Measurements from ENCODE around the gene MAPT.
A peak's percentile ranks its signal among the peaks of the same experiment; 100 is the strongest.
"Not testable (repeated sequence)": the region's sequence is repeated elsewhere in the genome, so short reads cannot be mapped to it uniquely, and the experiment has no call there.

Gene MAPT

GRCh38 chr17:45927247-45927646 lies 32.9 kb downstream of the MAPT start:
- DNase-seq (ENCODE audit: low read depth): no peak

DNA sequence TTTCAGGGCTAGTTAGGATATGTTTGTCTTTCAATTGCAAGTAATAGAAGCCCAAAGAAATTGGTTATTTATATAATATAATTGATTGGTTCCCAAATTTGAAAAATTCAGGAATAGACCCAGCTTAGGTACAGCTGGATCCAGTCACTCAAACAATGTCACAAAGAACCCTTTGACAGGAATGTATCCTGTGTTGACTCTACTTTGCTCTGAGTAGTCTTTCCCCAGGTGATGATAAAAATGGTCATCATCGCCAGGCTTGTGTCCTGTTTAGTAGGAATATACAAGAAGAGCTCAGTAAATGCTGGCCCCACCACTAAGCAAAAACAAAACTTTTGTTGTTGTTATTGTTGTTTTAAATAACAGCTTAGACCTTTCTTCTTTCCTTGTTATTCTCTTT lies 35.0 kb downstream of the MAPT start:
- DNase-seq (ENCODE audit: low read depth): no peak

DNA sequence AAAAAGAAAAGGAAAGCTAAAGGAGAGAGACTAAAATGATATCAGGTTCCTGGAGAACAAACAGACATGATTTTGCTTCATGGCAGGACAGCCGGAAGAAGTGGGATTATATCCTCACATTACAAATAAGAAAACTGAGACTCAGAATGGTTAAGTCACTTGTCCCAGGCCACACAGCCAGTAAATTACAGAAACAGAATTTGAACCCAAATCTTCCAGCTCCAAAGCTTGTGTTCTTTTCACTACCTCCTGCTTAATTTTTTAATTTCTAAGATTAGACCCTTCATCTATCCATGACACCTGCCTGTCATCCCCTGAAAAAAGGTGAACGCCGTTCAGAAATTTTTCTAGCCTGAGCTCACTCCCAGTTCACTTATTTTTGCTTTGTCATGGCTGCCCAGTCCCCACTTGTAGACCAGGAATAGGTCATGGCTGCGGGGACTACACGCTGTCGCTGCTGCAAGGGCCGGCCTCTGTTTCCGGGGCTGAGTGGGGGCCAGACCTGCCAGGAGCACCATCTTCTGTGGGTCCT lies 36.1 kb downstream of the MAPT start:
- no peak for DNase-seq (ENCODE audit: low read depth)

GRCh38 chr17:45931677-45932076 lies 37.3 kb downstream of the MAPT start:
- no peak for DNase-seq (ENCODE audit: low read depth)

DNA sequence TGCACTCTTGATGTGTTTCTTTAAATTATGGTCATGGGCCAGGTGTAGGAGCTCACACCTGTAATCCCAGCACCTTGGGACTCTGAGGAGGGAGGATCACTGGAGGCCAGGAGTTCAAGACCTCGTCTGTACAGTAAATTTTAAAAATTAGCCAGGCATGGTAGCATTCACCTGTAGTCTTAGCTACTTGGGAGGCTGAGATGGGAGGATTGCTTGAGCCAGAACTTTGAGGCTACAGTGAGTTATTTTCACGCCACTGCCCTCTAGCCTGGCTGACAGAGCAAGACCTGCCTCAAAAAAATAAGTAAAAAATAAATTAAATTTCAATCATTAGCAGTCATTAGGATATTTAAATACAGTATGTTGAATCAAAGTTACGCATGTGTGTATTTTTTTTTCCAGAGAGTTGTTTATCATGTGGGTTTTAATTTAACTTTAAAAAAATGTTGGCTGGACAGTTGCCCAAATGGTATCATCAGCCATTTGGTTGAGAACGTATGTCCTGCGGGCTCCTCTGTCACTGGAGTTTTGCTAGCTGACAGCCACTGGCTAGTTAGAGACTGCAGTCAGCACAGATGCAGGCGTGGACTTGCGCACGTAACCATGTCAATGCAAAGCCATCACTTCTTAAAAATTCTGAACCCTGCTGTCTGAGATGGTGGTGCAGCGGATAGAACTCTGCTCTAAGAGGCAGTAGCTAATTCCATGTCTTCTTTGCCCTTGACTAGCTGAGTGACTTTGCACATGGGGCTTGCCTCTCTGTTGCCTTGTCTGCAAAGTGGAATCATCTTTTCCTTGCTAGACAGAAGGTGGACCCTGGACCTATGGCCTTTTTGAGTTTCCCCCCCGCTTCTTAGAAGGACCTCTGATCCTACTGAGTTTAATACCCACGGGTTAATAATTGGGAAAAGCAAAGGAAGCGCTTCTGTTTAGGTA lies 40.0 kb downstream of the MAPT start:
- no peak for DNase-seq (ENCODE audit: low read depth)

DNA sequence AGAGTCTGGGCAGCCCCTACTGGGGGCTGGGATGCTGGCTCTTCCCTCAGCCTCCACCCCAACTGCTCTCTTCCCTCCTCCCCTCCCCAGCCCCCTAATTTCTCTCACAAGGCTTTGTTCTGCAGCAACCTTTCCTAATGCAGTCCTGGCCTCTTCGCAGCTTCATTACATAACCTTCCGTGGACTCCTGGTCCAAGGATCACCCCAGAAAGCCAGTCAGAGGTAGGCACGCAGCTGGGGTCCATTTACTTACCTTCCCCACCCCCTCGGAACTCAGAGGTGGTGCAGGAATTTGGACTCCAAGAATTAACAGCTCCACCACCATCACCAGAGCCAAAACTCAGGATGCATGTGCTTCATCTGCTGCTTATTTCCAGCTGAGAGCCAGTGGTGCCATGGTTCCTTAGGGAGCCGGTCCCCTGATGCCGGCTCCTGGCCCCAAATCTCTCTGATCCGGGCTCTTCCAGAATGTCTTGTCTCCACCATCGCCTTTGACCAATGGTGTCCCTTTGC lies 40.9 kb downstream of the MAPT start:
- DNase-seq (ENCODE audit: low read depth): no peak

- DNase-seq (ENCODE audit: low read depth): no peak
Observed at GRCh38 chr17:45935710-45936509, 41.6 kb downstream of the MAPT start.

DNA sequence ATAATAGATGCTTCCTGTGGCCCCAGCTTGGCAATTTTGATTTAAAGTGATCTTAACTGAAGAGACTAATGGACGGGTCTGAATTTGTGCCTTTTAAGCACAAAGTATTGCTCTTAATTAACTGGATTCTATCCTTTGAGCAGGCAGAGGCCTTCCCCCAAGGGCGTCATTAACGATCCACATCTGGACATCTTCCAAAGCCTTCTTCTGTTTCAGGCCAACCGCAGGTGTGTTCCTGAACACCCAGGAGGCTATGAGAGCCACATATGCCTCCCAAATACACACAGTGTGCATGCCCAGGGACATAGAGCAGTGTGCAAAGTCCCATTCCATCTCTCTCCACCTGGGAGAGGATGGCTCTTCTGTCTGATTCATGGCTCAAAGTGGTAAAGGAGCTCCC lies 42.3 kb downstream of the MAPT start:
- no peak for DNase-seq (ENCODE audit: low read depth)

DNA sequence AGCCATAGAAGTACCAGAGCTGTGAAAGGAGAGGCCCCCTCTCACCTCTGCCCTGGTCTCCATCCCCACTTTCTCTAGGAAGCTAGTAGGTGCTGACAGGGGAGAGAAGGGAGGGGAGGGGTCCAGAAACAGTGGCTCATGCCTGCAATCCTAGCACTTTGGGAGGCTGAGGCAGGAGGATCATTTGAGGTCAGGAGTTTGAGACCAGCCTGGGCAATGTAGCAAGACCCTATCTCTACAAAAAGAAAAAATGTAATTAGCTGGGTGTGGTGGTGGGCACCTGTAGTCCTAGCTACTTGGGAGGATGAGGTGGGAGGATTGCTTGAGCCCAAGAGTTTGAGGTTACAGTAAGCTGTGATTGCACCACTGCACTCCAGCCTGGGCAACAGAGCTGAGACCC lies 42.8 kb downstream of the MAPT start:
- not testable (repeated sequence) for DNase-seq (ENCODE audit: low read depth)

DNA sequence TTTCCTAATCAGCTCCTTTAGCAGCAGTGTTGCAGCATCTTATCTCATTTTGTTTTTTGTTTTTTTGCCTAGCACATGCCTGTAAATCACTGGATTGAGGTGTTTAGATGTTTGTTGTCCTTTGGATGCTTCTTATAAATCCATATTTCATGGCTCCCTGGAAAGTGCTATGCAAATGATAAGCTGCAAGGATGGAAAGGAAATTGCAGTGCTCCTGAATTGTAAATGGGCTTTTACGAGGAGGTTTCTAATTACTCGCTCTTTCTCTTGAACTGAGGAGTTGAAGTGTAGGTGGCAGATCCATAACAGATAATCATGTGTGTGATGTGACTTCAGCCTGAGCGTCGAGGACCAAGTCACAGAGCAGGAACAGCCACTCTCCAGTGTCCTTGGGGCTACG lies 45.0 kb downstream of the MAPT start:
- no peak for DNase-seq (ENCODE audit: low read depth)

- DNase-seq (ENCODE audit: low read depth): no peak
Observed at GRCh38 chr17:45940293-45940692, 45.9 kb downstream of the MAPT start.

DNA sequence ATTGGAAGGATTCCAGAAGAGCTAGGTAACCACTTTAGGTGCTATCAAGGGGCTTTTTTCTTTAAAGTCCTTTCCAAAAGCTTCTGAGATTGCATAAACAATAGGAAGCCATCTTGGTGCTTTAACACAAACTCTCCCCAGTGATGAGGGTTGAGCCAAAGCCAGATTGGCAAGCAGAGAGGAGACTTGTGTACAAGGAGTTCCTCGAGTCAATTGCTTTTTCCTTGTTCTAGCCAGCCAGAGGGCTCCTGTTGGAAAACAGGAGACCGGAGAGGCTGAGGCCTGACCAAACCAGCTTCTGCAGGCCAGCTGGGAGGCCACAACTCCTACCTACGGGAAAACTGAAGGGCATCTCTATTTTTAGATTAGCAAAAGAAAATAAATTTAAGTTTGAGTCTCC lies 46.5 kb downstream of the MAPT start:
- no peak for DNase-seq (ENCODE audit: low read depth)

DNA sequence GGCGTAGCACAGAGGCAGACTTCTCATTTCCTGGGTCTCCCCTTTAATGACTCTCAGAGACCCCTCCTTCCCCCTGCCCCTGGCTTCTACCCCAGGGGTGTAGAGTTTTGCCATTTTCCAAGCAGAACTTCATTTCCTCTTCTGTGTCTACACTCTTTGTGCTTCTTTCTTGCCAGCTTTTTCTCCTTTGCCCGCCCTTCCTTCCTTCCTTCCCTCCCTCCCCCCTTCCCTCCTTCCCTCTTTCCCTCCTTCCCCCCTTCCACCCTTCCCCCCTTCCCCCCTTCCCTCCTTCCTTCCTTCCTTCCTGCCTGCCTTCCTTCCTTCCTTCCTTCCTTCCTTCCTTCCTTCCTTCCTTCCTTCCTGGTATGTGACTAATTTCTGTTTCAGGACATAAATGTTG lies 47.0 kb downstream of the MAPT start:
- DNase-seq (ENCODE audit: low read depth): no peak

GRCh38 chr17:45942284-45942683 lies 47.9 kb downstream of the MAPT start:
- DNase-seq (ENCODE audit: low read depth): no peak

GRCh38 chr17:45946841-45947256 lies 52.5 kb downstream of the MAPT start:
- DNase-seq (ENCODE audit: low read depth): no peak

DNA sequence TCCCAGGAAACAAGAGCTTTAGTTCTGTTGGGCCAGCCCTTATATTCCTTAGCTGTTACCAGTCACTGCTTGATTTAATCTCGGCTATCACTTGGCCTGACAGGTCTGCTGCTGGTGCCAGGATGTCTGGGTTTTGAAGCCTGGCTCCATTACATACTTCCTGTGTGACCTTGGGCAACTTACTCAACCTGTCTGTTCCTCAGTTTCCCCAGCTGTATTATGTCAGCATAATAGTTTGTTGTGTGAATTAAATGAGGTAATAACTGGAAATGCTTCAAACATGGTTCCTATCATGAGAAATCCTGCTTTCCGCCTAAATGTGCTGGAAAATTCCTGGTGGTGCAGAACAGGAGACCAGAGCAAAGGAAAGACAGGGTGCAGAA lies 54.1 kb downstream of the MAPT start:
- DNase-seq (ENCODE audit: low read depth): no peak

DNA sequence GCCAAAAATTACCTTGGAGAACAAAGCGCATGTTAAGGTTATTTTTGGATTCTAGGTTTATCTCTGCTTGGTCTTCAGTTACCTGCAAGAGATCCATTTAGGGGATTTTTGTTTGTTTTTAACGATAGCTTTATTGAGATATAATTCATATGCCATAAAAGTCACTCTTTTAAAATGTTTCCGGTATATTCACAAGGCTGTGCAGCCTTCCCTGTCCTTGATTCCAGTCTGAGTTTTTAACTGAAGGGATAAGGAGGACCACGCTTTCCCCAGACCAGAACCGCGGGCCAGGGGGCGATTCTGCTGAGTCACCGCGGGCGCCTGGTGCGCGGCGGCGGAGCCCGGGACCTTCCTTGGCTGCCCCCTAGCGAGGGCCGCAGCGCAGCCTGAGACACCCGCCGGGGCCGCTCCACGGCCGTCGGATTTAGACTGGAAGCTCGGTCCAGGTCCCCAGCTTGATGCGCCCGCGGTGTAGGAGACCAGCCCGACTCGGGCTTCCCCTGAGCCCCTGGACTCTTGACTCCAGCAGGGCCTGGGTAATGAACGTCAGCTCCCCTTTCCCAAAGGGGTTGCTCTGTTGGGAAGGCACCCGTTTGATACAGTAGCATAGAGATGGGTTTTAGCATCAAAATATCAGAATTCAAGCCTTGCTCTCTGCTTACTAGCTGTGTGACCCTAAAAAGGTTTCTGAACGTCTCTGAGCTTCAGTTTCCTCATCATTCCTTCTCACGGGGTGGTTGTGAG lies 54.7 kb downstream of the MAPT start:
- peak; percentile 53 for DNase-seq (ENCODE audit: low read depth)

DNA sequence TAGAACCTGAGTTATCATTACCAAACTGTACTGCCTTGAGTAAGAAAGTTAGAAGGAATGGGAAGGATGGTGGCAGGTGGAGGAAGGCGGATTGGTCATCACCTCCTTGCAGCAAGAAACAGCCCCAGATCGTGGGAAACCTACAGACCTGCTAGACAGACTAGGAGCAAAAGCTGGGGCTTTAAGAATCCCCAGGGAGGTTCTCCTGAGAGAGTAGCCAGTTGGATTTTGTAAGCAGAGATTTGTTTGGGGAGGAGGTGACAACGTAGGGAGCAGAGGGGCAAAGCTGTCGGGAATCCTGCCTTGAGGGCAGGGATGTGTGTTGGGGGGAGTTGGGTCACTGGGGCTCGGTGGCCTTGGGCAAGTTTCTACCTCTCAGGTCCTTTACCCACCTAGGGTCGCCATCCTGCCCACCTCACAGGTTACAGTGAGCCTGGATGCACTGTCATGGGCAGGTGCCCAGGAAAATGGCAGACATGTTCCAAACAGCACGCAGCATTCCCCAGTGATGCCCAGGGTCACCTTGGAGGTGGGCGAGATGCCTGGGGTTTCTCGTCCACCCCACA lies 55.5 kb downstream of the MAPT start:
- DNase-seq (ENCODE audit: low read depth): no peak

DNA sequence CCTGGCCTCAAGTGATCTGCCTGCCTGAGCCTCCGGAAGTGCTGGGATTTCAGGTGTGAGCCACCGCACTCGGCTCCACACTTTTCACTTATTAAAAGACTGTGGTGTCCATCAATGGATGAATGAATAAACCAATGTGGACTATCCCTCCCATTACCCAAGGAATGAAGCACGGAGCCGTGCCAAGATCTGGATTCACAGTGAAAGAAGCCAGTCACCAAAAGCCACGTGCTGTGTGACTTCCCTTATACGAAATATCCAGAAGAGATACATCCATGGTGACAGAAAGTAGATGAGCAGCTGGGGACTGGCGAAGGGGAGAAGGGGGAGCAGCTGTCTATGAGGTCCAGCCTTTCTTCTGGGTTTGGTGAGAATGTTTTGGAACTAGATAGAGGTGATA lies 56.5 kb downstream of the MAPT start:
- DNase-seq (ENCODE audit: low read depth): no peak

GRCh38 chr17:45951403-45951802 lies 57.0 kb downstream of the MAPT start:
- DNase-seq (ENCODE audit: low read depth): no peak

- no peak for DNase-seq (ENCODE audit: low read depth)
Observed at GRCh38 chr17:45951941-45952340, 57.6 kb downstream of the MAPT start.
